Osteocyte (in vitro differentiated cells): Measurements from ENCODE around the gene SNAP29. TPM values are rescaled to one million over a fixed set of nuclear protein-coding genes. Genes with fewer than 3 reads are reported as not detected.
"Not testable (repeated sequence)": the region's sequence is repeated elsewhere in the genome, so short reads cannot be mapped to it uniquely, and the experiment has no call there.

Experiments used
- DNase-seq: peaks from one replicate; pipeline ENCODE4 v3.0.0; 2021; ENCODE audit warnings: mixed read lengths; ENCODE audit not compliant: unreplicated experiment; ENCODE audit errors: extremely low spot score
- H3K27ac Mint-ChIP-seq: one replicate; pipeline ENCODE4 v1.8.0; 2021; ENCODE audit warnings: mild to moderate bottlenecking, mixed read lengths; ENCODE audit not compliant: unreplicated experiment
- H3K27me3 Mint-ChIP-seq: one replicate; pipeline ENCODE4 v1.8.0; 2021; ENCODE audit warnings: mixed read lengths; ENCODE audit not compliant: unreplicated experiment
- H3K36me3 Mint-ChIP-seq: one replicate; pipeline ENCODE4 v1.8.0; 2021; ENCODE audit warnings: mixed read lengths; ENCODE audit not compliant: unreplicated experiment
- H3K4me1 Mint-ChIP-seq: one replicate; pipeline ENCODE4 v1.8.0; 2021; ENCODE audit warnings: mixed read lengths; ENCODE audit not compliant: unreplicated experiment
- H3K4me3 Mint-ChIP-seq: one replicate; pipeline ENCODE4 v1.8.0; 2021; ENCODE audit warnings: mild to moderate bottlenecking, moderate library complexity, mixed read lengths; ENCODE audit not compliant: unreplicated experiment
- H3K9me3 Mint-ChIP-seq: one replicate; pipeline ENCODE4 v1.8.0; 2021; ENCODE audit warnings: mixed read lengths; ENCODE audit not compliant: unreplicated experiment
- total RNA-seq: library from RNA; stranded (reverse); gene quantifications from 2 replicates; pipeline ENCODE4 v1.2.1, GENCODE V29; 2021
- TF ChIP-seq, protein P1 (sequence below): fragments of 200-600 bp; sonication (generic); IDR thresholded peaks from 2 replicates; pipeline ENCODE4 v1.5.0; 2021; ENCODE audit warnings: antibody characterized with exemption, mild to moderate bottlenecking, moderate library complexity

SNAP29 gene
- total RNA-seq, 1 donor from 2014 or later: 30.0 TPM

GRCh38 chr22:20927940-20928572 lies 69.2 kb downstream of the SNAP29 start:
- Mint-ChIP-seq H3K9me3 (no peaks in the 10 kb centered on the region), H3K4me3 (no peak overlapping the region), H3K36me3 (no peaks in the 10 kb centered on the region), H3K27me3 (no peaks in the 10 kb centered on the region), H3K4me1 (peaks cover 23% of the 10 kb centered on the region), H3K27ac (no peak overlapping the region)
- DNase-seq: no peak
- TF ChIP-seq, protein P1, sequence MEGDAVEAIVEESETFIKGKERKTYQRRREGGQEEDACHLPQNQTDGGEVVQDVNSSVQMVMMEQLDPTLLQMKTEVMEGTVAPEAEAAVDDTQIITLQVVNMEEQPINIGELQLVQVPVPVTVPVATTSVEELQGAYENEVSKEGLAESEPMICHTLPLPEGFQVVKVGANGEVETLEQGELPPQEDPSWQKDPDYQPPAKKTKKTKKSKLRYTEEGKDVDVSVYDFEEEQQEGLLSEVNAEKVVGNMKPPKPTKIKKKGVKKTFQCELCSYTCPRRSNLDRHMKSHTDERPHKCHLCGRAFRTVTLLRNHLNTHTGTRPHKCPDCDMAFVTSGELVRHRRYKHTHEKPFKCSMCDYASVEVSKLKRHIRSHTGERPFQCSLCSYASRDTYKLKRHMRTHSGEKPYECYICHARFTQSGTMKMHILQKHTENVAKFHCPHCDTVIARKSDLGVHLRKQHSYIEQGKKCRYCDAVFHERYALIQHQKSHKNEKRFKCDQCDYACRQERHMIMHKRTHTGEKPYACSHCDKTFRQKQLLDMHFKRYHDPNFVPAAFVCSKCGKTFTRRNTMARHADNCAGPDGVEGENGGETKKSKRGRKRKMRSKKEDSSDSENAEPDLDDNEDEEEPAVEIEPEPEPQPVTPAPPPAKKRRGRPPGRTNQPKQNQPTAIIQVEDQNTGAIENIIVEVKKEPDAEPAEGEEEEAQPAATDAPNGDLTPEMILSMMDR: no peak

DNA sequence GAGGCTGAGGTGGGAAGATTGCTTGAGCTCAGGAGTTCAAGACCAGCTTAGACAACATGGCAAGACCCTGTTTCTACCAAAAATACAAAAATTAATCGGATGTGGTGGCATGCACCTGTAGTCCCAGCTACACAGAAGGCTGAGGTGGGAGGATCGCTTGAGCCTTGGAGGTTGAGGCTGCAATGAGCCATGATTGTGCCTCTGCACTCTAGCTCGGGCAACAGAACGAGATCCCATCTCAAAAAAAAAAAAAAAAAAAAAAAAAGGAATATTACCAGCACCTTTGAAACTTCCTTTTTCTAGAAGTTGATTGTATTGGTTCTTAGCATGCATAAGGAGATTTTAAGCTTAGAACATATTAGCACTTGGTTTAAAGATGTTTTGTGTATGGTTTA lies 69.8 kb downstream of the SNAP29 start:
- no peak overlapping the region for H3K4me3 Mint-ChIP-seq
- H3K9me3 Mint-ChIP-seq: no peaks in the 10 kb centered on the region
- H3K27me3 Mint-ChIP-seq: no peaks in the 10 kb centered on the region
- no peak overlapping the region for H3K27ac Mint-ChIP-seq
- TF ChIP-seq, protein P1: no peak
- no peaks in the 10 kb centered on the region for H3K36me3 Mint-ChIP-seq
- no peak for DNase-seq
- H3K4me1 Mint-ChIP-seq: peaks cover 23% of the 10 kb centered on the region

- TF ChIP-seq, protein P1: no peak
- H3K27me3 Mint-ChIP-seq: no peaks in the 10 kb centered on the region
- DNase-seq: no peak
- no peaks in the 10 kb centered on the region for H3K9me3 Mint-ChIP-seq
- no peak overlapping the region for H3K4me3 Mint-ChIP-seq
- peaks cover 6% of the 10 kb centered on the region for H3K36me3 Mint-ChIP-seq
- no peak overlapping the region for H3K27ac Mint-ChIP-seq
- H3K4me1 Mint-ChIP-seq: peaks cover 15% of the 10 kb centered on the region
Observed at GRCh38 chr22:20930004-20930403, 71.2 kb downstream of the SNAP29 start.

GRCh38 chr22:20930435-20930834 lies 71.6 kb downstream of the SNAP29 start:
- not testable (repeated sequence) for H3K27ac Mint-ChIP-seq, H3K9me3 Mint-ChIP-seq, H3K27me3 Mint-ChIP-seq, H3K36me3 Mint-ChIP-seq, H3K4me3 Mint-ChIP-seq, DNase-seq
- H3K4me1 Mint-ChIP-seq: peaks cover 12% of the 10 kb centered on the region

DNA sequence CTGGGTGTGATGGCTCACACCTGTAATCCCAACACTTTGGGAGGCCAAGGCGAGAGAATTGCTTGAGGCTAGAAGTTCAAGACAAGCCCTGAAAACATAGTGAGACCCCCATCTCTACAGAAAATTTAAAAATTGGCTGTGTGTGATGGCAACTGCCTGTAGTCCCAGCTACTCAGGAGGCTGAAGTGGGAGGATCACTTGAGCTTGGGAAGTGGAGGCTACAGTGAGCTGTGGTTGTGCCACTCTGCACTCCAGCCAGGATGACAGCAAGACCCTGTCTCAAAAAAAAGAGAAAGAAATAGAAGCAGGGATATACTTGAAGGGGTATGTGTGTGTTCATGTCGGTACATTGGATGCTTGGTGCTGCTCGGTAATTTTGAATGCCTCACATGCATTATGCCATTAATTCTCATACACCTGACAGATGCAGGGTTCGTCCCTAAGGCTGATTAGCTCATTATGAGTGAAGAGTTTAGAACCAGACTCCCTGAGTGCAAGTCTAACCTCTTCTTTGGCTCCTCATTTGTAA lies 72.4 kb downstream of the SNAP29 start:
- no peaks in the 10 kb centered on the region for H3K27me3 Mint-ChIP-seq
- TF ChIP-seq, protein P1: no peak
- no peak overlapping the region for H3K27ac Mint-ChIP-seq
- DNase-seq: no peak
- no peak overlapping the region for H3K4me3 Mint-ChIP-seq
- peaks cover 7% of the 10 kb centered on the region for H3K4me1 Mint-ChIP-seq
- H3K36me3 Mint-ChIP-seq: peaks cover 9% of the 10 kb centered on the region
- H3K9me3 Mint-ChIP-seq: no peaks in the 10 kb centered on the region
